NT2/D1 (cell line): ENCODE data around the gene SLC22A12.

Source experiments
- SUZ12 ChIP-seq: IDR thresholded peaks from 2 replicates; pipeline ENCODE4 v1.6.1; 2011; ENCODE audit not compliant: insufficient read length, insufficient read depth; ENCODE audit errors: extremely low read depth
- YY1 ChIP-seq: IDR thresholded peaks from 2 replicates; pipeline ENCODE4 v1.6.1; 2011; ENCODE audit not compliant: insufficient read length, insufficient read depth

DNA sequence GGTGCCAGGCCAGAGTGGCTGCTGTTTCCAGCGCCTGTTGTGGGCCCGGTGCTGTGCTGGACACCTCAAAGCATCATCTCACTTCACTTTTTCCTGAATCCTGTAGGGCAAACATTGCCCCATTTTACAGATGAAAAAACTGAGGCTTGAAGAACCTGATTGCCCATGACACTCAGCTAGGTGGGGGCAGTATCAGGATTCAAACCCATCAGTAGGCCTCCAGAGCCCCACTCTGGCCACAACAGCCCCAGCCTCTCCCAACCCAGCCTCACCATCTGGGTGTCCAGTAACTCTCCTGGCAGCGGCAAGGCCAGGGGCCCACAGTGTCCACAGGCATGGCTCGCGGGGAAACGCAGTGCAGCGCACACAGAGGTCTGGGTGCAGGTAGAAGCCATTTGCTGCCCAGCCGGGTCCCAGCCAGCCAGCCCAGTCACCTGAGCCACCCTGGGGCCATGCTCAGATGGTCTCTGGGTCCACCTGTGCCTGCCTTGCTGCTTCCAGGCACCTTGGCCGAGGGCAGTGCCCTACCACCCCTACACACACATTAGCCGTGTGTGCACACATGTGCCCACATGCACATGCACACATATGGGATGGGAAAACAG is 11.5 kb downstream of the SLC22A12 start:
- TF ChIP-seq YY1 (no peak), SUZ12 (no peak)
